GM12891 (cell line): ENCODE measurements around the gene VPS18.

Experiments
- PAX5 ChIP-seq: IDR thresholded peaks from 2 replicates; pipeline ENCODE4 v1.6.1; 2011; ENCODE audit warnings: low read length, moderate library complexity, mild to moderate bottlenecking; ENCODE audit not compliant: insufficient read depth, severe bottlenecking
- POLR2A ChIP-seq: IDR thresholded peaks from 2 replicates; pipeline ENCODE4 v1.6.1; 2011; ENCODE audit warnings: low read depth, low read length, control low read depth
- POLR2AphosphoS5 ChIP-seq: IDR thresholded peaks from 2 replicates; pipeline ENCODE4 v1.6.1; 2011; ENCODE audit warnings: low read depth, low read length, control low read depth
- POU2F2 ChIP-seq: IDR thresholded peaks from 2 replicates; pipeline ENCODE4 v1.6.1; 2011; ENCODE audit warnings: low read depth, mild to moderate bottlenecking, control low read depth, low read length, moderate library complexity
- SPI1 ChIP-seq: IDR thresholded peaks from 2 replicates; pipeline ENCODE4 v1.6.1; 2011; ENCODE audit warnings: low read depth, low read length, control low read depth
- TAF1 ChIP-seq: IDR thresholded peaks from 2 replicates; pipeline ENCODE4 v1.6.1; 2011; ENCODE audit warnings: low read depth, low read length, control low read depth

- TF ChIP-seq POLR2AphosphoS5 (no peak), TAF1 (no peak), POLR2A (no peak), PAX5 (no peak), POU2F2 (no peak), SPI1 (no peak)
These were observed 27.1 kb upstream of the VPS18 start for GRCh38 chr15:40867199-40867598.
